Measurements from ENCODE around the gene ANTXR2. TPM values are rescaled to one million over a fixed set of nuclear protein-coding genes. Genes with fewer than 3 reads are reported as not detected.
"Not testable (repeated sequence)": the region's sequence is repeated elsewhere in the genome, so short reads cannot be mapped to it uniquely, and the experiment has no call there.

Gene ANTXR2
- polyA plus RNA-seq, 1 experiment, result 105 TPM

GRCh38 chr4:79897174-79897573, 175.9 kb downstream of the ANTXR2 start:
- H3K4me3 ChIP-seq (ENCODE audit: low read depth, low read length), result no peak overlapping the region
- DNase-seq (ENCODE audit: low read depth, low spot score), result no peak
- TF ChIP-seq CTCF (IDR thresholded peaks at IDR 0.05; ENCODE audit: low read depth, low read length), result no peak
- H3K27me3 ChIP-seq (ENCODE audit: control insufficient read depth, insufficient read depth, low read length), result no peaks in the 10 kb centered on the region
- H3K9me3 ChIP-seq (ENCODE audit: control insufficient read depth, insufficient read depth, low read length), result no peaks in the 10 kb centered on the region
- POLR2A ChIA-PET, result no interaction called here
- CTCF ChIA-PET, result no interaction called here
- H3K27ac ChIP-seq (ENCODE audit: low read depth, low read length), result no peak overlapping the region

GRCh38 chr4:79893456-79893855, 179.6 kb downstream of the ANTXR2 start:
- no peak for DNase-seq (ENCODE audit: low read depth, low spot score)
- Histone ChIP-seq H3K27me3 (ENCODE audit: control insufficient read depth, insufficient read depth, low read length) (no peaks in the 10 kb centered on the region), H3K4me3 (ENCODE audit: low read depth, low read length) (no peak overlapping the region), H3K9me3 (ENCODE audit: control insufficient read depth, insufficient read depth, low read length) (no peaks in the 10 kb centered on the region), H3K27ac (ENCODE audit: low read depth, low read length) (no peak overlapping the region)
- no peak for TF ChIP-seq CTCF (IDR thresholded peaks at IDR 0.05; ENCODE audit: low read depth, low read length)
- POLR2A ChIA-PET, result no interaction called here
- CTCF ChIA-PET, result no interaction called here

- H3K4me3 ChIP-seq (ENCODE audit: low read depth, low read length); H3K27ac ChIP-seq (ENCODE audit: low read depth, low read length); POLR2A ChIA-PET; CTCF ChIA-PET; H3K9me3 ChIP-seq (ENCODE audit: control insufficient read depth, insufficient read depth, low read length); DNase-seq (ENCODE audit: low read depth, low spot score); H3K27me3 ChIP-seq (ENCODE audit: control insufficient read depth, insufficient read depth, low read length): not testable (repeated sequence)
Measured at GRCh38 chr4:79889026-79889425, 184.0 kb downstream of the ANTXR2 start.

GRCh38 chr4:79886557-79886956, 186.5 kb downstream of the ANTXR2 start:
- no peak overlapping the region for H3K4me3 ChIP-seq (ENCODE audit: low read depth, low read length)

DNA sequence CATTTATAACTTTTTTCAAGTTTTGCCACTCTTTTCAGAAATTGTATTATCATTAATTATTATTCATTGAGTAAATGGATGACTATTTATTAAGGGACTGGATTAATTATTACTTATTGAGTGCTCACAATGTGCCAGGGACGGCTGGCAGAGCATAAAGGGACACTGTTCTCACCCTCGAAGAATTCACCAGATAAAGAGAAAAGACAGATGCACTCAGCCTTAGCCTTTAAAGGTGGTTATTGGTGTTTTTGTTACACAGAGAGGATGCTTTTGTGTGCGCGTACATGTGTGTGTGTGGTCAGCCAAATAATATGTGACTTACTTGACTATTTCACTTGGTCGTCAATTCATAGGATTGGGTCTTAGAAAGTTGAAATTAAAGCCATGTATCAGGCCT, 187.0 kb downstream of the ANTXR2 start:
- Histone ChIP-seq H3K4me3 (ENCODE audit: low read depth, low read length) (no peak overlapping the region), H3K27ac (ENCODE audit: low read depth, low read length) (no peak overlapping the region), H3K27me3 (ENCODE audit: control insufficient read depth, insufficient read depth, low read length) (no peaks in the 10 kb centered on the region), H3K9me3 (ENCODE audit: control insufficient read depth, insufficient read depth, low read length) (no peaks in the 10 kb centered on the region)
- ChIA-PET POLR2A (no interaction called here), CTCF (no interaction called here)
- DNase-seq (ENCODE audit: low read depth, low spot score), result no peak
- no peak for TF ChIP-seq CTCF (IDR thresholded peaks at IDR 0.05; ENCODE audit: low read depth, low read length)

More at GRCh38 chr4:79886557-79886956, 186.5 kb downstream of the ANTXR2 start:
- no peak for TF ChIP-seq CTCF (IDR thresholded peaks at IDR 0.05; ENCODE audit: low read depth, low read length)
- DNase-seq (ENCODE audit: low read depth, low spot score), result no peak
- POLR2A ChIA-PET, result no interaction called here
- CTCF ChIA-PET, result no interaction called here
- Histone ChIP-seq H3K27ac (ENCODE audit: low read depth, low read length) (no peak overlapping the region), H3K27me3 (ENCODE audit: control insufficient read depth, insufficient read depth, low read length) (no peaks in the 10 kb centered on the region), H3K9me3 (ENCODE audit: control insufficient read depth, insufficient read depth, low read length) (no peaks in the 10 kb centered on the region)

GRCh38 chr4:79883290-79883689, 189.7 kb downstream of the ANTXR2 start:
- TF ChIP-seq CTCF (IDR thresholded peaks at IDR 0.05; ENCODE audit: low read depth, low read length), result no peak
- CTCF ChIA-PET, result no interaction called here
- H3K27ac ChIP-seq (ENCODE audit: low read depth, low read length), result no peak overlapping the region

More at GRCh38 chr4:79883290-79883689, 189.7 kb downstream of the ANTXR2 start:
- no peak for DNase-seq (ENCODE audit: low read depth, low spot score)
- Histone ChIP-seq H3K9me3 (ENCODE audit: control insufficient read depth, insufficient read depth, low read length) (no peaks in the 10 kb centered on the region), H3K27me3 (ENCODE audit: control insufficient read depth, insufficient read depth, low read length) (no peaks in the 10 kb centered on the region), H3K4me3 (ENCODE audit: low read depth, low read length) (no peak overlapping the region)
- POLR2A ChIA-PET, result no interaction called here
